Choroid plexus epithelial cell (primary cell): ENCODE results near the gene LYPD6B.

ENCODE experiments used
- DNase-seq: peaks from one replicate; pipeline ENCODE4 v3.0.0-alpha.2; 2010; ENCODE audit warnings: low read depth
- H3K4me3 ChIP-seq: 2 replicates; pipeline ENCODE4 v1.5.1; 2011; ENCODE audit warnings: low read depth, mild to moderate bottlenecking, control low read depth, low read length, moderate library complexity
- CTCF ChIP-seq: conservative IDR thresholded peaks from 2 replicates; pipeline ENCODE4 v1.5.1; 2011; ENCODE audit warnings: low read depth, mild to moderate bottlenecking, control low read depth, inconsistent platforms, low read length, moderate library complexity

Gene LYPD6B

GRCh38 chr2:148996805-148997204, 41.7 kb upstream of the LYPD6B start:
- no peak for TF ChIP-seq CTCF
- no peak overlapping the region for H3K4me3 ChIP-seq
- no peak for DNase-seq

- DNase-seq = no peak
- TF ChIP-seq CTCF = no peak
- no peak overlapping the region for H3K4me3 ChIP-seq
Measured at GRCh38 chr2:148998165-148998830, 40.2 kb upstream of the LYPD6B start.

- DNase-seq = no peak
- no peak overlapping the region for H3K4me3 ChIP-seq
- TF ChIP-seq CTCF = no peak
Measured at GRCh38 chr2:148998831-148999200, 39.7 kb upstream of the LYPD6B start.

GRCh38 chr2:148999451-148999921, 39.0 kb upstream of the LYPD6B start:
- no peak for TF ChIP-seq CTCF
- no peak for DNase-seq
- H3K4me3 ChIP-seq = no peak overlapping the region

GRCh38 chr2:149000158-149000938, 38.2 kb upstream of the LYPD6B start:
- H3K4me3 ChIP-seq = no peak overlapping the region
- no peak for TF ChIP-seq CTCF
- DNase-seq = no peak

- TF ChIP-seq CTCF = no peak
- no peak for DNase-seq
Measured at GRCh38 chr2:149001496-149001895, 37.0 kb upstream of the LYPD6B start.

More at GRCh38 chr2:149001496-149001895, 37.0 kb upstream of the LYPD6B start:
- H3K4me3 ChIP-seq = no peak overlapping the region
